Astrocyte (in vitro differentiated cells and primary cell): Measurements from ENCODE around the gene RALGPS1. TPM values are rescaled to one million over a fixed set of nuclear protein-coding genes. Genes with fewer than 3 reads are reported as not detected.

Experiments
- DNase-seq: peaks from one replicate; pipeline ENCODE4 v3.0.0-alpha.2; 2010; ENCODE audit warnings: low read depth
- FAIRE-seq: peaks from 2 replicates; lab custom pipeline; 2011; peaks lifted over from hg19 to GRCh38; lab: Jason Lieb, UNC
- H2AFZ ChIP-seq: 2 replicates; pipeline ENCODE4 v1.6.0; 2012; ENCODE audit warnings: low read depth, low read length, inconsistent platforms
- H3K27ac ChIP-seq: 2 replicates; pipeline ENCODE4 v1.5.1; 2011; ENCODE audit warnings: low read depth, low read length, inconsistent platforms
- H3K27me3 ChIP-seq: 2 replicates; pipeline ENCODE4 v1.6.0; 2011; ENCODE audit warnings: low read length, inconsistent platforms; ENCODE audit not compliant: insufficient read depth
- H3K36me3 ChIP-seq: 2 replicates; pipeline ENCODE4 v1.5.1; 2011; ENCODE audit warnings: low read length, inconsistent platforms; ENCODE audit not compliant: insufficient read depth
- H3K4me1 ChIP-seq: 2 replicates; pipeline ENCODE4 v1.5.1; 2011; ENCODE audit warnings: low read length, inconsistent platforms; ENCODE audit not compliant: insufficient read depth
- H3K4me2 ChIP-seq: 2 replicates; pipeline ENCODE4 v1.6.0; 2012; ENCODE audit warnings: low read length, inconsistent platforms
- H3K4me3 ChIP-seq: 2 replicates; pipeline ENCODE4 v1.5.1; 2011; ENCODE audit warnings: low read depth, mild to moderate bottlenecking, low read length, inconsistent platforms; ENCODE audit not compliant: insufficient read depth
- H3K79me2 ChIP-seq: 2 replicates; pipeline ENCODE4 v1.6.0; 2012; ENCODE audit warnings: mild to moderate bottlenecking, low read length, inconsistent platforms; ENCODE audit not compliant: insufficient read depth
- H3K9ac ChIP-seq: 2 replicates; pipeline ENCODE4 v1.6.0; 2012; ENCODE audit warnings: mild to moderate bottlenecking, low read length, inconsistent platforms
- H3K9me3 ChIP-seq: 2 replicates; pipeline ENCODE4 v1.5.1; 2012; ENCODE audit warnings: low read depth, mild to moderate bottlenecking, low read length, inconsistent platforms; ENCODE audit not compliant: insufficient read depth
- H4K20me1 ChIP-seq: 2 replicates; pipeline ENCODE4 v1.6.0; 2012; ENCODE audit warnings: low read length, inconsistent platforms; ENCODE audit not compliant: insufficient read depth
- H3K27ac Mint-ChIP-seq: one replicate; pipeline ENCODE4 v1.8.0; 2021; ENCODE audit warnings: mild to moderate bottlenecking, mixed read lengths; ENCODE audit not compliant: unreplicated experiment
- H3K27me3 Mint-ChIP-seq: one replicate; pipeline ENCODE4 v1.8.0; 2021; ENCODE audit warnings: low read depth, mixed read lengths; ENCODE audit not compliant: unreplicated experiment
- H3K36me3 Mint-ChIP-seq: one replicate; pipeline ENCODE4 v1.8.0; 2021; ENCODE audit warnings: low read depth, mixed read lengths; ENCODE audit not compliant: unreplicated experiment
- H3K4me1 Mint-ChIP-seq: one replicate; pipeline ENCODE4 v1.8.0; 2021; ENCODE audit warnings: low read depth, mixed read lengths; ENCODE audit not compliant: unreplicated experiment
- H3K4me3 Mint-ChIP-seq: one replicate; pipeline ENCODE4 v1.8.0; 2021; ENCODE audit warnings: mild to moderate bottlenecking, moderate library complexity, mixed read lengths; ENCODE audit not compliant: unreplicated experiment
- H3K9me3 Mint-ChIP-seq: one replicate; pipeline ENCODE4 v1.8.0; 2021; ENCODE audit warnings: mild to moderate bottlenecking, mixed read lengths; ENCODE audit not compliant: unreplicated experiment
- CTCF ChIP-seq: IDR thresholded peaks from 2 replicates; pipeline ENCODE4 v1.5.1; 2011; ENCODE audit warnings: low read depth, mild to moderate bottlenecking, inconsistent platforms, low read length, moderate library complexity; ENCODE audit not compliant: insufficient read depth
- EZH2 ChIP-seq: IDR thresholded peaks from 2 replicates; pipeline ENCODE4 v1.6.1; 2012; ENCODE audit warnings: mild to moderate bottlenecking, low read length, inconsistent platforms; ENCODE audit not compliant: insufficient read depth
- total RNA-seq: library from RNA; stranded (reverse); gene quantifications from 2 replicates; pipeline ENCODE4 v1.2.1, GENCODE V29; 2021

The RALGPS1 gene
- total RNA-seq, 1 donor from 2014 or later: 2.8 TPM

- peaks cover 23% of the 10 kb centered on the region for H3K27me3 Mint-ChIP-seq
- no peak overlapping the region for H3K9ac ChIP-seq
- peaks cover 7% of the 10 kb centered on the region for H3K27me3 ChIP-seq
- H3K27ac ChIP-seq: no peak overlapping the region
- no peak overlapping the region for H3K4me3 ChIP-seq
- H4K20me1 ChIP-seq: no peaks in the 10 kb centered on the region
- H3K9me3 ChIP-seq: no peaks in the 10 kb centered on the region
- H3K4me1 ChIP-seq: peaks cover 17% of the 10 kb centered on the region
- no peaks in the 10 kb centered on the region for H3K9me3 Mint-ChIP-seq
- H3K4me1 Mint-ChIP-seq: peaks cover 28% of the 10 kb centered on the region
- no peaks in the 10 kb centered on the region for H3K79me2 ChIP-seq
- H3K27ac Mint-ChIP-seq: no peak overlapping the region
- DNase-seq: no peak
- no peak overlapping the region for H3K4me2 ChIP-seq
- H3K36me3 ChIP-seq: no peaks in the 10 kb centered on the region
- FAIRE-seq: no peak
- TF ChIP-seq EZH2 (no peak), CTCF (no peak)
- H3K36me3 Mint-ChIP-seq: no peaks in the 10 kb centered on the region
- no peak overlapping the region for H3K4me3 Mint-ChIP-seq
- no peak overlapping the region for H2AFZ ChIP-seq
Observed at GRCh38 chr9:127137640-127138360, 223.2 kb downstream of the RALGPS1 start.

GRCh38 chr9:127138444-127138843 lies 223.9 kb downstream of the RALGPS1 start:
- Histone ChIP-seq H3K79me2 (no peaks in the 10 kb centered on the region), H3K9ac (no peak overlapping the region), H3K27me3 (peaks cover 7% of the 10 kb centered on the region), H3K9me3 (no peaks in the 10 kb centered on the region), H3K4me3 (no peak overlapping the region), H3K36me3 (no peaks in the 10 kb centered on the region), H4K20me1 (no peaks in the 10 kb centered on the region), H3K27ac (no peak overlapping the region), H3K4me2 (no peak overlapping the region), H3K4me1 (peaks cover 11% of the 10 kb centered on the region), H2AFZ (no peak overlapping the region)
- Mint-ChIP-seq H3K4me3 (no peak overlapping the region), H3K36me3 (no peaks in the 10 kb centered on the region), H3K27me3 (peaks cover 23% of the 10 kb centered on the region), H3K4me1 (peaks cover 30% of the 10 kb centered on the region), H3K27ac (no peak overlapping the region), H3K9me3 (no peaks in the 10 kb centered on the region)
- TF ChIP-seq CTCF: no peak
- TF ChIP-seq EZH2: no peak
- FAIRE-seq (no peak), DNase-seq (no peak)

GRCh38 chr9:127139071-127139731 lies 224.6 kb downstream of the RALGPS1 start:
- Mint-ChIP-seq H3K36me3 (no peaks in the 10 kb centered on the region), H3K27me3 (peaks cover 23% of the 10 kb centered on the region)

More at GRCh38 chr9:127139071-127139731, 224.6 kb downstream of the RALGPS1 start:
- Mint-ChIP-seq H3K27ac (no peak overlapping the region), H3K4me1 (peaks cover 23% of the 10 kb centered on the region), H3K9me3 (no peaks in the 10 kb centered on the region), H3K4me3 (no peak overlapping the region)
- Histone ChIP-seq H3K4me1 (peaks cover 3% of the 10 kb centered on the region), H3K9ac (no peak overlapping the region), H3K4me3 (no peak overlapping the region), H3K27ac (no peak overlapping the region), H3K4me2 (no peak overlapping the region), H3K27me3 (peaks cover 7% of the 10 kb centered on the region), H3K79me2 (no peaks in the 10 kb centered on the region), H3K9me3 (no peaks in the 10 kb centered on the region), H2AFZ (no peak overlapping the region), H4K20me1 (no peaks in the 10 kb centered on the region), H3K36me3 (no peaks in the 10 kb centered on the region)
- TF ChIP-seq CTCF (no peak), EZH2 (no peak)
- FAIRE-seq (no peak), DNase-seq (no peak)
